T-helper 17 cell (primary cell): ENCODE results near the gene DPEP3. TPM values are rescaled to one million over a fixed set of nuclear protein-coding genes. Genes with fewer than 3 reads are reported as not detected.

ENCODE experiments used
- ATAC-seq: fragments of 150-1000 bp; cut with Tn5 transposase; 2 replicates; pipeline ENCODE4 v1.10.0; 2021; ENCODE audit warnings: mild to moderate bottlenecking, moderate library complexity
- DNase-seq, 3 donors: peaks; one replicate each; pipeline versions ENCODE4 v3.0.0 to v3.0.0-alpha.2; 2020 to 2021
- H3K9me3 ChIP-seq: one replicate; pipeline ENCODE4 v1.7.0; 2013; ENCODE audit warnings: low read length, mild to moderate bottlenecking; ENCODE audit not compliant: control insufficient read depth, poor library complexity, severe bottlenecking
- H3K27ac Mint-ChIP-seq: one replicate; pipeline ENCODE4 v1.8.0; 2022; ENCODE audit warnings: mild to moderate bottlenecking, moderate library complexity, mixed read lengths
- H3K27me3 Mint-ChIP-seq: one replicate; pipeline ENCODE4 v1.8.0; 2022; ENCODE audit warnings: mixed read lengths
- H3K36me3 Mint-ChIP-seq: one replicate; pipeline ENCODE4 v1.8.0; 2022; ENCODE audit warnings: low read depth, mixed read lengths
- H3K4me1 Mint-ChIP-seq: one replicate; pipeline ENCODE4 v1.8.0; 2022; ENCODE audit warnings: mild to moderate bottlenecking, mixed read lengths
- H3K4me3 Mint-ChIP-seq: one replicate; pipeline ENCODE4 v1.8.0; 2022; ENCODE audit warnings: mild to moderate bottlenecking, moderate library complexity, mixed read lengths
- total RNA-seq, 4 donors: library from RNA in 2 of 4; stranded (reverse) in 2 of 4; gene quantifications; one replicate each; pipeline ENCODE4 v1.2.3 and lab custom pipeline; 2022 to 2026

The DPEP3 gene
- total RNA-seq, 2 donors from 2014 or later = 0.22 to 0.68 TPM

GRCh38 chr16:67934306-67935100 lies 45.8 kb downstream of the DPEP3 start:
- ATAC-seq = no peak
- Mint-ChIP-seq H3K36me3 (peaks cover 7% of the 10 kb centered on the region), H3K4me3 (no peak overlapping the region)

GRCh38 chr16:67933805-67934204 lies 46.5 kb downstream of the DPEP3 start:
- DNase-seq (no peak), ATAC-seq (no peak)
- no peaks in the 10 kb centered on the region for H3K27me3 Mint-ChIP-seq
- peak overlapping the region; percentile 67 for H3K27ac Mint-ChIP-seq
- peaks cover 19% of the 10 kb centered on the region for H3K4me1 Mint-ChIP-seq
- H3K36me3 Mint-ChIP-seq = peaks cover 7% of the 10 kb centered on the region
- no peaks in the 10 kb centered on the region for H3K9me3 ChIP-seq
- H3K4me3 Mint-ChIP-seq = no peak overlapping the region

More at GRCh38 chr16:67934306-67935100, 45.8 kb downstream of the DPEP3 start:
- no peaks in the 10 kb centered on the region for H3K27me3 Mint-ChIP-seq
- H3K27ac Mint-ChIP-seq = peak overlapping the region; percentile 96
- peaks cover 19% of the 10 kb centered on the region for H3K4me1 Mint-ChIP-seq
- no peaks in the 10 kb centered on the region for H3K9me3 ChIP-seq
- DNase-seq = no peak

DNA sequence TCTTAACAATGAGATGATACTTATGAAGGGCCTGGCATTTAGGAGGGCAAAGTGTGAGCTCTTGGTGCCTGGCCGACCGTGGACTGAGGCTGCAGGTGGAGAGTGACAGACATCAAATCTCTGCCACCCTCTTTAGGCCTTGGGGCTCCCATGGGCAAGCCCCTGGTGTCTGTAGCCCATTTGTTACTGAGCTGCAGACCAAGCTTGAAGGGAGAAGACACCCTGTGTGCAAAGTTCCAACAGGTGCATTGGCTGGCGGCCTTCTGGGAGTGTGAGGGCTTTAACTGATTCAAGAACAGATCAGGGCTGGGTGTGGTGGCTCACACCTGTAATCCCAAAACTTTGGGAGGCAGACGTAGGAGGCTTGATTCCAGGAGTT lies 47.8 kb downstream of the DPEP3 start:
- DNase-seq = no peak
- Mint-ChIP-seq H3K4me3 (no peak overlapping the region), H3K36me3 (peaks cover 7% of the 10 kb centered on the region), H3K27me3 (no peaks in the 10 kb centered on the region), H3K4me1 (peaks cover 30% of the 10 kb centered on the region), H3K27ac (no peak overlapping the region)
- H3K9me3 ChIP-seq = no peaks in the 10 kb centered on the region
- no peak for ATAC-seq

DNA sequence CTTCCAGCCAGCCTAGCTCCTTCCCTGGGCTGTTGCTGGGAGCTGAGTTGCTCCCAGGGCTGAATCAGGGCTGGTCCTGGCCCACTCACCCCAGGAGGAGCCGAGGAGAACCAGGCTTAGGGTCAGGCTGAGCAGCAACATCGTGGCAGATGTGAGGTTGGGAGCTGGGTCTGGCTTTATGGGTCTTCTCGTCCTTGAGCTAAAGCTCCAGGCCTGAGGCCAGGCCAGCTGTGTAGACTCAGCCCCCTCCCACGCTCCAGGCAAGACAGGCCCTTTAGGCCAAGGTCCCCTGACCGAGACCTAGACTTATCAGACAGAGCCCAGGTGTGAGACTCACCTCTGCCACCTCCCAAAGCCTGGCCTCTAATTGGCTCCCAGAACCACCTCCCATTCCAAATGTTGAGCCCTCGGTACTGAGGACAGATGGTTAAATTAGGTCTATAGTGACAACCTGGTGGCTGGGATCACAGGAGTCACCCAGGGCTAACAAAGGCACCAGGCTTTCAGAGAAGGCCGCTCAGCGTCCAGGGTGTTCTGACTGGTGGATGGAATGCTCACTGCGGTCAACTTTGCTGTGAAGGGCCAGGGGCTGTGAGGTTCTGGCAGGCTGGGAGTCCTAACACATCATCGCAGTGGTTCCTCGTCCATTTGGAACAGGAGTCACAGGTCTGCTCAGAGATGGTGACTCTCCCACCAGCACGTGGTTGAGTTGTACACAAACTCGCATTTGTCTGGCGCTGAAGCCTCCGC lies 48.4 kb downstream of the DPEP3 start, which contains the start of gene CTRL:
Gene CTRL, minus strand, starts transcription at position 151 of the 750 bp plus-strand sequence. Its CDS starts 10 bp downstream, at position 141.
- Mint-ChIP-seq H3K27me3 (no peaks in the 10 kb centered on the region), H3K27ac (no peak within 1 kb of the TSS), H3K36me3 (peaks cover 7% of the 10 kb centered on the region), H3K4me1 (peaks cover 25% of the 10 kb centered on the region), H3K4me3 (peak within 1 kb of the TSS; percentile 31)
- ATAC-seq = no peak
- no peak for DNase-seq
- no peaks in the 10 kb centered on the region for H3K9me3 ChIP-seq

DNA sequence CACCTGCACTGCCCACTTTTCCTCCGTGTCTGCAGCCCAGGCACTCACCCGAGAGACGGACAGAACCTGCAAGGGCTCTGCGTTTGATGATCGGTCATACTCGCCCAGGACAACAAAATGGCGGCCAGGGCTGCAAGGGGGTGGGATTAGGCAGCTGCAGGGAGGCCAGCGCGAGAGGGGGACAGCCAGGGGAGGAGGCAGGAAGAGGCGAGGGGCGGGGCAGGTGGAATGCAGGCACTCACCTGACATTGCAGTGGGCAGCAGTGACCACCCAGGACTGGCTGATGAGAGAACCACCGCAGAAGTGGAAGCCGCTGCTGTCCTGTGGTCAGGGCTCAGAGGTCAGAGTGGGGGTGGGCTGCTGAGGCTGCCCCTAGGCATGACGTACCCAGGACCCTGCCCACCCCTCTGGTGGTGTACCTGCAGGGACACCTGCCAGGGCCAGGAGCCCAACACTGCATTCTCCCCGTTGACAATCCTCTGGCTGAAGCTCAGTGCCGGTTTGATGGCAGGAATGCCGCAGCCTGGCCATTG lies 49.6 kb downstream of the DPEP3 start:
- no peaks in the 10 kb centered on the region for H3K27me3 Mint-ChIP-seq
- peaks cover 3% of the 10 kb centered on the region for H3K36me3 Mint-ChIP-seq
- H3K27ac Mint-ChIP-seq = no peak overlapping the region
- no peak for DNase-seq
- no peak for ATAC-seq
- peaks cover 23% of the 10 kb centered on the region for H3K4me1 Mint-ChIP-seq
- H3K4me3 Mint-ChIP-seq = no peak overlapping the region
- no peaks in the 10 kb centered on the region for H3K9me3 ChIP-seq

- no peak for DNase-seq
- no peaks in the 10 kb centered on the region for H3K27me3 Mint-ChIP-seq
These were observed 50.1 kb downstream of the DPEP3 start for GRCh38 chr16:67930191-67930590.

DNA sequence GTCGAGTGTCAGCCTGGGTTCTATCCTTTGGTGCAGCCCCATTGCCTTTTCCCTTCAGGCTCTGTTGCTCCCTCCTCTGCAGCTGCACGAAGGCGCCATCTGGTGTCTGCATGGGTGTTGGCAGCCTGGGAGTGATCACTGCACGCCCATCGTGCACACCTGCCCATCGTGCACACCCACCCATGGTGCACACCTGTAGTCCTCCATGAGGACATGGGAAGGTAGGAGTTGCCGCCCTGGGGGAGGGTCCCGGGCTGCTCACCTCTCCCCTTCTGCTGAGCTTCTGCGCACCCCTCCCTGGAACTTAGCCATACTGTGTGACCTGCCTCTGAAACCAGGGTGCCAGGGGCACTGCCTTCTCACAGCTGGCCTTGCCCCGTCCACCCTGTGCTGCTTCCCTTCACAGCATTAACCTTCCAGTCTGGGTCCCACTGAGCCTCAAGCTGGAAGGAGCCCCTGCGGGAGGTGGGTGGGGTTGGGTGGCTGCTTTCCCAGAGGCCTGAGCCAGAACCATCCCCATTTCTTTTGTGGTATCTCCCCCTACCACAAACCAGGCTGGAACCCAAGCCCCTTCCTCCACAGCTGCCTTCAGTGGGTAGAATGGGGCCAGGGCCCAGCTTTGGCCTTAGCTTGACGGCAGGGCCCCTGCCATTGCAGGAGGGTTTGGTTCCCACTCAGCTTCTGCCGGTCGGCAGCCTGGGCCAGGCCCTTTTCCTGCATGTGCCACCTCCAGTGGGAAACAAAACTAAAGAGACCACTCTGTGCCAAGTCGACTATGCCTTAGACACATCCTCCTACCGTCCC lies 51.5 kb downstream of the DPEP3 start:
- Mint-ChIP-seq H3K36me3 (no peaks in the 10 kb centered on the region), H3K27me3 (no peaks in the 10 kb centered on the region), H3K4me1 (peaks cover 18% of the 10 kb centered on the region), H3K4me3 (no peak overlapping the region), H3K27ac (no peak overlapping the region)
- ATAC-seq (peak; percentile 89), DNase-seq (peak; percentile 51 to 74 (median 57))
- H3K9me3 ChIP-seq = no peaks in the 10 kb centered on the region

More at GRCh38 chr16:67930191-67930590, 50.1 kb downstream of the DPEP3 start:
- no peaks in the 10 kb centered on the region for H3K36me3 Mint-ChIP-seq
- no peak overlapping the region for H3K4me3 Mint-ChIP-seq
- no peak for ATAC-seq
- H3K9me3 ChIP-seq = no peaks in the 10 kb centered on the region
- no peak overlapping the region for H3K27ac Mint-ChIP-seq
- peaks cover 23% of the 10 kb centered on the region for H3K4me1 Mint-ChIP-seq

- no peaks in the 10 kb centered on the region for H3K9me3 ChIP-seq
- no peak overlapping the region for H3K4me3 Mint-ChIP-seq
- H3K27ac Mint-ChIP-seq = no peak overlapping the region
- no peak for ATAC-seq
- H3K4me1 Mint-ChIP-seq = peaks cover 18% of the 10 kb centered on the region
- H3K36me3 Mint-ChIP-seq = no peaks in the 10 kb centered on the region
- no peak for DNase-seq
- no peaks in the 10 kb centered on the region for H3K27me3 Mint-ChIP-seq
These were observed 52.2 kb downstream of the DPEP3 start for GRCh38 chr16:67928147-67928546.

DNA sequence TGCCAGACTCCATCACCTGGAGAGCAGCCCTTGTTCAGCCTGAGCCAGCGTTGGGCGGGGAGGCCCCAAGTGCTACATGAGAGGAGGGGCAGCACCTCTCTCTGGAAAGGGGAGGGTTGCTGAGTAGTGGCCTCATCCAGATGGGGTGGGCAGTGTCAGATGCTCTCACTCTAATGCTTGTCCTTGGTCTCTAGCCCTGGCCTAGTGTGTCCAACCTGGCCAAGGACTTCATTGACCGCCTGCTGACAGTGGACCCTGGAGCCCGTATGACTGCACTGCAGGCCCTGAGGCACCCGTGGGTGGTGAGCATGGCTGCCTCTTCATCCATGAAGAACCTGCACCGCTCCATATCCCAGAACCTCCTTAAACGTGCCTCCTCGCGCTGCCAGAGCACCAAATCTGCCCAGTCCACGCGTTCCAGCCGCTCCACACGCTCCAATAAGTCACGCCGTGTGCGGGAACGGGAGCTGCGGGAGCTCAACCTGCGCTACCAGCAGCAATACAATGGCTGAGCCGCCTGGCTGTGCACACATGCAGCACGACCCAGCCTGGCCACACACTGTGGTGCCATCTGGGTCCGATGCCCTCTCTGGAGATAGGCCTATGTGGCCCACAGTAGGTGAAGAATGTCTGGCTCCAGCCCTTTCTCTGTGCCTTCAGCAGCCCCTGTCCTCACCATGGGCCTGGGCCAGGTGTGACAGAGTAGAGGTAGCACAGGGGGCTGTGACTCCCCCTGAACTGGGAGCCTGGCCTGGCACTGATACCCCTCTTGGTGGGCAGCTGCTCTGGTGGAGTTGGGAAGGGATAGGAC lies 53.0 kb downstream of the DPEP3 start:
- ATAC-seq (no peak), DNase-seq (no peak)
- Mint-ChIP-seq H3K27ac (no peak overlapping the region), H3K36me3 (no peaks in the 10 kb centered on the region), H3K4me1 (peaks cover 18% of the 10 kb centered on the region), H3K4me3 (no peak overlapping the region), H3K27me3 (no peaks in the 10 kb centered on the region)
- H3K9me3 ChIP-seq = no peaks in the 10 kb centered on the region

GRCh38 chr16:67926181-67926750 lies 54.0 kb downstream of the DPEP3 start:
- DNase-seq (no peak), ATAC-seq (no peak)
- Mint-ChIP-seq H3K36me3 (no peaks in the 10 kb centered on the region), H3K4me1 (peaks cover 22% of the 10 kb centered on the region), H3K4me3 (no peak overlapping the region), H3K27ac (peak overlapping the region; percentile 29), H3K27me3 (no peaks in the 10 kb centered on the region)
- no peaks in the 10 kb centered on the region for H3K9me3 ChIP-seq
